ENCODE results near the gene TSPO2. TPM values are rescaled to one million over a fixed set of nuclear protein-coding genes. Genes with fewer than 3 reads are reported as not detected.

The TSPO2 gene
- total RNA-seq, 1 donor from 2014 or later: not detected

DNA sequence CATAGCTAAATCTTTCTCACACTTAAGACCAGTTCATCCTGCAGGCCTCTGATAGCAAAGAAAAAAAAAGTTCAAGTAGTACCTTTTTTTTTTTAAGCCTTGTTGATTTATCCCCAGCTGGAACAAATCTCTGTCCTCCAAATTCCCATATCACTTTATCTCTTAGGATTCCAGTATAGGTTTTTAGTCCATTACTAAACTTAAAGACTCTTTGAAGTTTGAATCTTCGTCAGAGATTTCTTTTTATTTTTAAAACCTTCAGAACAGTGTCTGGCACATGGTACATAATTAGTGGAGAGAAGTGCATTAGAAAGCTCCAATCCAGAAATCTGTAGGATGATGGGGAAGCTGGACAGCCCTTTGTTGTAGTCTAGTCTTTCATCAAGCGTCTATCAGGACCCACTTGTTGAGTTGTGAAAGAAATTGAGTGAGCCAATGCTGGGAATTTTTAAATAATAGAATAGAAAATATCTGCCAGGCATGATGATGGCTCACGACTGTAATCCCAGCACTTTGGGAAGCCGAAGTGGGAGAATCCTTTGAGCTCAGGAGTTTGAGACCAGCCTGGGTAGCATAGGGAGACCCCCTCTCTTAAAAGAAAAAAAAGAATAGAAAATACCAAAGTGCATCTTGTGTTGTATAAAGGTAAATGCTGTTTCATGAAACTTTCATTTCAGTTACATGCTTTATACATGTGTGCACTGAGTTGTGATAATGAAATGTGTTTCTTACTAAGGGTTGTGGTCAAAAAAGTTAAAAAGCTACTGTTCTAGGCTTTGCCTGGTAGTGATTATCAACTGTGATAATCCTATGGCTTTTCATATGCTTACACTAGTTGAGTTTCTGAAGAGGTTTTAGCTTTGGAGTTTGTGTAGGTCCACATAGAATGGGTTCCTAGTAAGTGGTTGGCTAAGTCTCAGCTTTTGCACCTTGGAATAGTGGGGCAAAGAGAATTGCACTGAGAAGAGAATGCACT lies 33.7 kb downstream of the TSPO2 start:
- no peak for ATAC-seq

DNA sequence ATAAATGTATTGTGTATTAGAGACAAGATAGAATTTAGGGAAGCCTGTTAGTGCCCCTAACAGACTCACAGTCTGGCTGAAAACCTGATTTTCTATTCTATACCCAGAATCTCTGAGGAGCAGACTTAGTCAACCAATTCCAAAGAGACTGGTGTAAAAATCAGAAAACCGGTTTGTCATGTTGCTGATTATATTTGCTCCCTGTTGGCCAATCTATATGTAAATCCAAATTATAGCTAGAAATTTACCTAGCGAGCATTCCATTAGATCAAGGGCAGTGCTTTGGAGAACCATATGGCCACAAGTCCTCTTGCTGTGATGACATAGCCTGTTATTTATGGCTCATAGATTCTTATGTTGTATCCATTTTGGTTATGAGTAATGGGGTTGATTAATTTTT lies 35.3 kb downstream of the TSPO2 start:
- no peak for ATAC-seq

DNA sequence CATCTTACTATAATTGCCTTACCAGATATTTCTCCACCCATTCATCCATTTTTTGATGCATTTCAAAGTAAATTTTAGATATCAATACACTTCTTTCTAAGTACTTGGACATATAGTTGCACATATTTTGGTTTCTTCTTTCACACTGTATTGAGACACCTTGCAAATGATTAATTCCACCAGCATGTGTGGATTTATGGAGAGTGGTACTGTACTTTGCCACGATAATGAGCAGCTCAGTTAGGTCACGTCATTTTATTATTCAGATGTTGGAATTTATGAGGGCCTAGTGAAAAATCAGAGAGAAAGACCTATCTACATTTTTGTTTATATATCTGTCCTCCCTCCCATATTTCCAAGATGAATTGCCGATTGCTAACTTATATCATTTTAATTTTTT lies 35.8 kb downstream of the TSPO2 start:
- no peak for ATAC-seq

DNA sequence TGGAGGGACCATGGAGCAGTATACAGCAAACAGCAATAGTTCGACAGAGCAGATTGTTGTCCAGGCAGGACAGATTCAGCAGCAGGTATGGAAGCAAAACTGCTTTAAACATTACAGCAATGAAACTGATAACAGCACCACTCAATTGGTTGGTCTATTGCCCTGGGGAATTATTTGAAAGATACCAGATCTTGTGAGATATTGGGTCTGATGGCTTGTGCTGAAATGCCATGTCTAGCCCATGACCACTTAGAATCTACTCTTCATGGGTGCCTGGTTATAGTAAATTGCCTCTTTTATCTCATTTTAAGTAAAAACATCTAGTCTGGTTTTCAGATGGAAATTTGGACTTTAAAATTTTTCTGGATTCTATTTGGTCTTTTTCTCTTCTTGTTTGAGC lies 36.8 kb downstream of the TSPO2 start:
- ATAC-seq: no peak

DNA sequence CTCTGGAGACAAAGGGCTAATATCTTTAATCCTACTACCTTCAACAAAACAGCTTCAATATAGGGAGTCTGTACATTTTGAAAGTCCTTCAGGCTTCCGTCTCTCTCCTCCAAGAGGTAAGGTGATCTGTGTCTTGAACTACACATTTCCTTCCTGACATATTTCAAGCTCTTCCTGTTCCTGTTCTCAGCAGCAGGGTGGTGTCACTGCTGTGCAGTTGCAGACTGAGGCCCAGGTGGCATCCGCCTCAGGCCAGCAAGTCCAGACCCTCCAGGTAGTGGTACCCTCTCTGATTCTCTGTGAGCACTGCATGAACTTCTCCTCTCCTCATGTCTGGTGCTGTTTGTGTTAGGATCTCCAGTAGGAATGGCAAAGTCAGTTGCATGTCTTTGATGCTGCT lies 38.4 kb downstream of the TSPO2 start:
- peak; percentile 14 for ATAC-seq

DNA sequence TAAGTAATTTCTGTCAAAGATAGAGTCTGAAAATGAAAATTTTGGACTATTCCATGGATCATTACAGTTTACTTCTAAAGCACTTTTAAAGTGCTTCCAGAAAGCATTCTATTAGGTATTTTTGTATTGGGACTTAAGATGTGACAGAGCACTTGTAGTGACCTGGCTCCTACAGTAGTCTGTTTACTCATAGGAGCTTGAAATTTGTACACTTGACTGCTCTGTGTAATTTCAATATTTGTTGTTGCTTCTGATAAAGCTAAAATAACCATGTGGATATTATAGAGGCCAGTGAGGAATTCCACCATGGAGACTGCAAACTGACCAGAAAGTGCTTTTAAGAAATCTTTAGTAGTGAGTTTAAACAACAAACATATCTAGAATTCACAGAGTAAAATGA lies 40.8 kb downstream of the TSPO2 start:
- ATAC-seq: no peak

DNA sequence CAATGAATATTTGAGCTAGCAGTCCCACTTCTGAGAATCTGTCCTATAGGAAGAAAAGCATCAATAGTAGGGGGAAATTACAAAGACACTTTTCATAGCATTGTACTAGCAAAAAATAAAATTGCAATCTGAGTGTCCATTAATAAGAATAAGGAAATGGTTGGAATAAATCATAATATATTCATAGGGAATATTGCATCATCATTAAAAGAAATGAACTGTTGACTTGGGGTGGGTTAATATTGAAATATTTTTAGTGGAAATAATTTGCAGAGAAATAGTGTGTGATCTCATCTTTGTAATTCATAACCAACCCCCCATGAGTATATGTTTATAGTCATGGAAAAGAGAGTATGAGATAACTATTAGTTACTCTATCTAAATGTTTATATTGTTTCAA lies 42.9 kb downstream of the TSPO2 start:
- ATAC-seq: no peak

DNA sequence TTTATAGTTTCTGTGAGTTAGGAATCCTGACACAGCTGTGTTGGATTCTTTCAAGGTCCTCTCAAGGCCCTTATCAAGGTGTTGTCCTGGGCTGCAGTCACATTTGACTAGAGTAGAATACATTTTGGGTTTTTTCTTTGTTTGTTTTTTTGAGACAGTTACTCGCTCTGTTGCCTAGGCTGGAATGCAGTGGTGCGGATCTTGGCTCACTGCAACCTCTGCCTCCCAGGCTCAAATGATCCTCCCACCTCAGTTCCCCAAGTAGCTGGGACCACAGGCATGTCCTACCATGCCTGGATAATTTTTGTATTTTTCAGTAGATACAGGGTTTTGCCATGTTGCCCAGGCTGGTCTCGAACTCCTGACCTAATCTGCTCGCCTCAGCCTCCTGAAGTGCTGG lies 46.2 kb downstream of the TSPO2 start:
- ATAC-seq: no peak

DNA sequence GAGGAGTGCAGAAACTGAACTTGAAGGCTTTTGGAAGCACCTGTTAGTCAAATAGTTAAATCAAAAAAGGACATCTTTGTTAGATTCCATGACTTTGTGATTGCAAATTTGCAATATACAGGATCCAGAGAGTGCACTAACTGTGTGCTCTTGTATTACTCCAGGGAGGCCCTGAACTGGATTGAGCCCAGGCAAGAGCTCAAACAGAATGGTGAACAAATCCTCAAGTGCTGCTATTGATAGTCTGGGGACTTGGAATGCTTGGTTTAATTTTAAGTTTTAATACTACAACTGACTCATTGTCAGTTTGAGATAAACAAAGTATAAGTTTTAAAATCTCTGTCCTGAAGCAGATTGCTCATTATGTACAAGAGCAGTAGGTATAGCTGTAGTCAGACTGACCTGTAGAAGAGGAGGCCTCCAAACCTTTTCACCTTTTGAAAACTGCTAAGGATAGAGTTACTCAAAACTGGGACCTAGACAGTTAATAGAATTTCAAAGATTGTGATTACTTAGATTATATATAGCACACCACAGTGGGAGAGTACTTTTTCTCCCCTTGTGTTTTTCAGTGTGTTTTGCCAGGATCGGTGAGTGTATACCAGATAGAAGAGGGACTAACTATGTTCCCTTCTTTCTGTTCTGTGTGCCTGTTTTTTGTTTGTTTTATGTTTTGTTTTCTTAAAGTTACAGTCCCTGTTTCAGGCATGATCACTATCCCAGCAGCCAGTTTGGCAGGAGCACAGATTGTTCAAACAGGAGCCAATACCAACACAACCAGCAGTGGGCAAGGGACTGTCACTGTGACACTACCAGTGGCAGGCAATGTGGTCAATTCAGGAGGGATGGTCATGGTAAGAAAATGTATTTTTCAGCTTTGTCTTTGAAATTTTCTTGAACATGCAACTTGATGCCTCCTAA lies 48.8 kb downstream of the TSPO2 start:
- ATAC-seq: no peak

DNA sequence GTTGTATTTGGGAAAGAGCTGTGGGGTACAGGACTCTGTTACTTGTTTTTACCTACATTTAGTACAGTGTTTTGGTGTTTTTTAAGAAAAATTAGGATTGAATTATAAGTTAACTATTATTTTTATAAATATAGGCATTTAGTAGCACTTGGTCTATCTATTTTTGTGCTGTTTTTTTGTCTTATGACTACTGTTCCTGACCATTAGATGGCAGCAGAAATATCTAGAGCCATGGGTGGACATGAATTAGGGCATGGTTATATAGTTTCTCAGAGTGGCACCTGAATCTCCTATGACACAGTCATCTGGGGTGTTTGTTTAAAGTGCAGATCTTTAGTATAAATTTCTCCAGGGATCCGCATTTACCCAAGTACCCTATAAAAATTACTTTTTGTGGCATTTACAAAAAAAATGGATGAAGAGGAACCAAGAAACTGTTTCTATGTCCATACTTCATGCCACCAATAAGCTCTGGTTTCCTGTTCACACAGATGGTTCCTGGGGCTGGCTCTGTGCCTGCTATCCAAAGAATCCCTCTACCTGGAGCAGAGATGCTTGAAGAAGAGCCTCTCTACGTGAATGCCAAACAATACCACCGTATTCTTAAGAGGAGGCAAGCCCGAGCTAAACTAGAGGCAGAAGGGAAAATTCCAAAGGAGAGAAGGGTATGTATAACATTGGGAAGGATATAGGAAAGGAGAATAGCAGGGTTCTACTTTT lies 50.3 kb downstream of the TSPO2 start:
- ATAC-seq: no peak

DNA sequence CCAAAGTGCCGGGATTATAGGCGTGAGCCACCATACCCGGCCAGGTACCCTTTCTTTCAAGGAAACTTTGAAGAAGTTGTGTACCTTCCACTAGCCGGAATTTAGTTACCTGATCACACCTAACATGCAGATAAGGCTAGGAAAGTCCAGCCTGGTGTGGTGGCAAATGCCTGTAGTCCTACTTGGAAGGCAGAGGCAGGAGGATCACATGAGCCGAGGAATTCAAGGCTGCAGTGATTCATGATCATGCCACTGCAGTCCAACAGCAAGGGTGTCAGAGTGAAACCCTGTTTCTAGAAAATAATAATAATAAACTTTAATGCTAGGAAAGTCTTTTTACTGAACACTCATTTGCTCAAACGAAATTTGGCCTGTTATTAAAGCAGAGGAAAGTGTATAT lies 51.5 kb downstream of the TSPO2 start:
- no peak for ATAC-seq

Other genes with a start within 250 kb of the TSPO2 start
- gene UNC5CL, start 3.2 kb upstream of the TSPO2 start, total RNA-seq: 0.56 TPM
- gene APOBEC2, start 10.7 kb downstream of the TSPO2 start, total RNA-seq: not detected
- 17.4 TPM for gene OARD1, start 29.9 kb downstream of the TSPO2 start, total RNA-seq
- 9.6 TPM for gene NFYA, start 30.5 kb downstream of the TSPO2 start, total RNA-seq
- gene TREML1, start 111.9 kb downstream of the TSPO2 start, total RNA-seq: 0.16 TPM
- gene TREM2, start 120.6 kb downstream of the TSPO2 start, total RNA-seq: 1.7 TPM
- 0.04 TPM for gene TREML2, start 158.7 kb downstream of the TSPO2 start, total RNA-seq
- not detected for gene TREML4, start 185.9 kb downstream of the TSPO2 start, total RNA-seq
- gene TREM1, start 244.2 kb downstream of the TSPO2 start, total RNA-seq: 0.20 TPM